ENCODE results near the gene CCDC50. TPM values are rescaled to one million over a fixed set of nuclear protein-coding genes. Genes with fewer than 3 reads are reported as not detected.

Gene CCDC50
- total and polyA plus RNA-seq, 2 donors (not counting 3 experiments of a cell fraction or from before 2014, with no cell fraction given): 44.4 to 137 TPM

GRCh38 chr3:191373327-191373726 is 44.1 kb downstream of the CCDC50 start:
- Histone ChIP-seq H2AFZ (ENCODE audit: low read depth, low read length) (no peak overlapping the region), H4K20me1 (replicated peaks; ENCODE audit: control insufficient read depth, extremely low read depth, insufficient read depth, low read length) (no peaks in the 10 kb centered on the region), H3K36me3 (ENCODE audit: control insufficient read depth in 2 of 2, extremely low read depth in 1 of 2, insufficient read depth in 2 of 2, low read length in 2 of 2) (peaks cover 9 to 28% of the 10 kb centered on the region in 2 experiments), H3K79me2 (ENCODE audit: control insufficient read depth, insufficient read depth, low read length) (peaks cover 50% of the 10 kb centered on the region), H3K4me2 (ENCODE audit: insufficient read depth, low read length) (no peak overlapping the region), H3K27ac (ENCODE audit: insufficient read depth, low read depth, low read length) (no peak overlapping the region), H3K27me3 (ENCODE audit: control insufficient read depth in 2 of 2, insufficient read depth in 2 of 2, low read length in 2 of 2) (no peaks in the 10 kb centered on the region), H3K4me1 (ENCODE audit: control insufficient read depth, extremely low read depth, insufficient read depth, low read length) (peaks cover 35% of the 10 kb centered on the region), H3K4me3 (replicated peaks in 1 of 3; ENCODE audit: insufficient read depth in 1 of 3, low read depth in 1 of 3, low read length in 3 of 3) (no peak overlapping the region), H3K9me1 (replicated peaks; ENCODE audit: control insufficient read depth, extremely low read depth, insufficient read depth, low read length) (no peaks in the 10 kb centered on the region), H3K9ac (replicated peaks; ENCODE audit: extremely low read depth, insufficient read depth, low read length) (no peak overlapping the region), H3K9me3 (replicated peaks; ENCODE audit: control insufficient read depth, insufficient read depth, low read length) (no peaks in the 10 kb centered on the region)
- dilution Hi-C loops (cut with MboI; ENCODE audit: extremely low pct_ligation_motif_present, low sequenced_read_pairs) (no loop called here), intact Hi-C loops (cut with micrococcal nuclease) (no loop called here)
- ChIA-PET CTCF (interaction anchor here (1.0 to 2.3 kb wide), 3 partner anchors 54 to 1071 kb away, joined by 3 to 7 read pairs (median 5); no protein-coding TSS in a partner anchor), POLR2A (no interaction called here)
- BruUV-seq (replicated peaks): no TSS peak
- FAIRE-seq (no peak), DNase-seq (ENCODE audit: low read depth, low spot score) (no peak)
- no peak for TF ChIP-seq GATA2 (IDR thresholded peaks at IDR 0.05; ENCODE audit: insufficient read depth, insufficient read length, low read depth, low read length)
- no peak for TF ChIP-seq MYC (IDR thresholded peaks at IDR 0.05; ENCODE audit: low read depth, low read length)
- TF ChIP-seq POLR2A (IDR thresholded peaks at IDR 0.05; ENCODE audit: low read depth, low read length): no peak
- no peak for TF ChIP-seq EZH2 (IDR thresholded peaks at IDR 0.05; ENCODE audit: borderline replicate concordance, low read depth, low read length, severe bottlenecking)
- TF ChIP-seq MAX (IDR thresholded peaks at IDR 0.05; ENCODE audit: insufficient read depth, insufficient read length): no peak
- no peak for TF ChIP-seq POLR2AphosphoS5 (IDR thresholded peaks at IDR 0.05; ENCODE audit: insufficient read depth, low read depth, low read length)
- no peak for TF ChIP-seq CTCF (IDR thresholded peaks at IDR 0.05; ENCODE audit: extremely low read depth in 1 of 2, insufficient read depth in 1 of 2, low read depth in 1 of 2, low read length in 2 of 2)
- TF ChIP-seq FOS (IDR thresholded peaks at IDR 0.05; ENCODE audit: borderline replicate concordance, insufficient read depth, low read length): no peak
- TF ChIP-seq JUN (IDR thresholded peaks at IDR 0.05; ENCODE audit: borderline replicate concordance, insufficient read depth, insufficient read length, low read depth): no peak

All from endothelial cell of umbilical vein (primary cell).